PFSK-1 (cell line): ENCODE measurements around the gene CSNK1G2.

Experiments
- FOXP2 ChIP-seq: optimal IDR thresholded peaks from 2 replicates; pipeline ENCODE3; 2011; ENCODE audit warnings: borderline replicate concordance, control low read depth, inconsistent platforms; ENCODE audit not compliant: insufficient read depth; ENCODE audit errors: extremely low read length, extremely low read depth
- POLR2AphosphoS5 ChIP-seq: IDR thresholded peaks from 2 replicates; pipeline ENCODE4 v1.6.1; 2012; ENCODE audit warnings: low read depth, mild to moderate bottlenecking, control low read depth, low read length, moderate library complexity
- REST ChIP-seq, 2 experiments: IDR thresholded peaks; 2 replicates each; pipeline versions ENCODE4 v1.6.1 to v1.8.0; 2011 to 2012; ENCODE audit warnings: low read depth in 2 of 2, low read length in 2 of 2, control low read depth in 1 of 2, inconsistent platforms in 1 of 2, mild to moderate bottlenecking in 1 of 2, moderate library complexity in 1 of 2; ENCODE audit not compliant: insufficient read depth in 1 of 2
- SIN3A ChIP-seq: IDR thresholded peaks from 2 replicates; pipeline ENCODE4 v1.6.1; 2012; ENCODE audit warnings: mild to moderate bottlenecking, low read length, moderate library complexity, borderline replicate concordance; ENCODE audit not compliant: insufficient read depth
- TAF1 ChIP-seq: IDR thresholded peaks from 2 replicates; pipeline ENCODE4 v1.6.1; 2012; ENCODE audit warnings: low read length, control low read depth, borderline replicate concordance; ENCODE audit not compliant: insufficient read depth

CSNK1G2 gene

DNA sequence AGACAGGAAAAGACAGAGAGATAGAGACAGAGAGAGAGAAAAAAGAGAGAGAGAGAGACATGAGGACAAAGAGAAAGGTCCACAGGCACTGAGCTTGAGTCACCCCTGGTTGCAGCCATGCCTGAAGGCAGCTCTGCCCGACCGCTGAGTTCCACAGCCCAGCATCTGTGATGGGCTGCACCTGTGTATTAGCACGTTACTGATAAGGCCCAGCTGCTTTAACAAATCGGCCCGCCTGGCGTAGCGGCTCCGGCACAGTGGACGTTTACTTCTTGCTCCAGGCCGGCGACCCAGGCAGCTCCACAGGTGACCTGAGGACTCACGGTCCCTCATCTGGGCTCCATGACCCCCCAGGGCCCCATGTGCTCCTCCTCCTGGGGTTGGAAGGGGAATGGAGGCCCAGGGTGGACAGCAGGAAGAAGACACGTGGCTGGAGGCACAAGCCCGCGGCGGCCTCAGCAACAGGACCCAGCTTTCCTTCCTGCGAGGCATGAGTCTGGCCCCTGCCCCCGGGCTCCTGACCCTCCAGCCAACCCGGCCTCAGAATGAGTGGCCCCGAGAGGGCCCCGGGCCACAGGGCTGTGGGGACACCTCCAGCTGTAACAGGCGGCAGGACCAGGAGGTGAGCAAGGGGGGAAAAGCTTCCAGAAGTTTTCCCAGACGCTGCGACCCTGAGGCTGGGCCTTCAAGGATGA is 3.9 kb upstream of the CSNK1G2 start:
- no peak for TF ChIP-seq REST (IDR thresholded peaks at IDR 0.05; ENCODE audit: insufficient read depth in 1 of 2, low read depth in 2 of 2, low read length in 2 of 2)
- TF ChIP-seq POLR2AphosphoS5: no peak
- TF ChIP-seq SIN3A: no peak
- no peak for TF ChIP-seq FOXP2
- no peak for TF ChIP-seq TAF1

- TF ChIP-seq REST (IDR thresholded peaks at IDR 0.05; ENCODE audit: insufficient read depth in 1 of 2, low read depth in 2 of 2, low read length in 2 of 2) (no peak), POLR2AphosphoS5 (no peak), TAF1 (no peak), SIN3A (no peak), FOXP2 (no peak)
These were observed 2.9 kb upstream of the CSNK1G2 start for GRCh38 chr19:1938071-1938470.

GRCh38 chr19:1942078-1942933 is 1.3 kb downstream of the CSNK1G2 start:
- TF ChIP-seq SIN3A (no peak), POLR2AphosphoS5 (0 out of 2 replicates have a peak, but pooled peaks have one; percentile 10), REST (IDR thresholded peaks at IDR 0.05; ENCODE audit: insufficient read depth in 1 of 2, low read depth in 2 of 2, low read length in 2 of 2) (0 out of 4 replicates have a peak, but pooled peaks of 1 of the 2 experiments have one; percentile 26), TAF1 (peak; percentile 14; the same call in 1 of the 2 replicates), FOXP2 (peak; percentile 97)

GRCh38 chr19:1942934-1943555 is 2.1 kb downstream of the CSNK1G2 start:
- no peak for TF ChIP-seq FOXP2
- TF ChIP-seq SIN3A: no peak
- TF ChIP-seq POLR2AphosphoS5: no peak
- no peak for TF ChIP-seq REST (IDR thresholded peaks at IDR 0.05; ENCODE audit: insufficient read depth in 1 of 2, low read depth in 2 of 2, low read length in 2 of 2)
